ENCODE data around the gene ABI3BP. TPM values are rescaled to one million over a fixed set of nuclear protein-coding genes. Genes with fewer than 3 reads are reported as not detected.

Gene ABI3BP
- total RNA-seq, 1 experiment from 2014 or later, result 3.1 TPM

- Mint-ChIP-seq H3K27ac (ENCODE audit: low read depth, unreplicated experiment) (no peak overlapping the region), H3K4me1 (ENCODE audit: insufficient read depth, unreplicated experiment) (no peaks in the 10 kb centered on the region), H3K9me3 (ENCODE audit: unreplicated experiment) (no peaks in the 10 kb centered on the region), H3K4me3 (ENCODE audit: unreplicated experiment) (no peak overlapping the region), H3K27me3 (ENCODE audit: insufficient read depth, unreplicated experiment) (no peaks in the 10 kb centered on the region), H3K36me3 (ENCODE audit: insufficient read depth, unreplicated experiment) (no peaks in the 10 kb centered on the region)
- POLR2A ChIA-PET, result interaction anchor here (0.7 kb wide), 1 partner anchor 161 kb away, joined by 4 read pairs; no protein-coding TSS in a partner anchor
- TF ChIP-seq CTCF (IDR thresholded peaks at IDR 0.05; ENCODE audit: unreplicated experiment), result no peak
- BruUV-seq (replicated peaks), result no TSS peak
- CTCF ChIA-PET, result no interaction called here
- intact Hi-C loops (cut with micrococcal nuclease), result no loop called here
- no peak for DNase-seq (ENCODE audit: unreplicated experiment)
Observed at GRCh38 chr3:100864471-100865250, 128.6 kb downstream of the ABI3BP start.

GRCh38 chr3:100857863-100858262 is 135.4 kb downstream of the ABI3BP start:
- Mint-ChIP-seq H3K9me3 (ENCODE audit: unreplicated experiment) (no peaks in the 10 kb centered on the region), H3K36me3 (ENCODE audit: insufficient read depth, unreplicated experiment) (no peaks in the 10 kb centered on the region), H3K27ac (ENCODE audit: low read depth, unreplicated experiment) (no peak overlapping the region), H3K27me3 (ENCODE audit: insufficient read depth, unreplicated experiment) (no peaks in the 10 kb centered on the region), H3K4me3 (ENCODE audit: unreplicated experiment) (no peak overlapping the region), H3K4me1 (ENCODE audit: insufficient read depth, unreplicated experiment) (no peaks in the 10 kb centered on the region)
- no peak for TF ChIP-seq CTCF (IDR thresholded peaks at IDR 0.05; ENCODE audit: unreplicated experiment)
- ChIA-PET CTCF (no interaction called here), POLR2A (no interaction called here)
- DNase-seq (ENCODE audit: unreplicated experiment), result no peak
- BruUV-seq (replicated peaks), result no TSS peak
- intact Hi-C loops (cut with micrococcal nuclease), result no loop called here

- Mint-ChIP-seq H3K9me3 (ENCODE audit: unreplicated experiment) (no peaks in the 10 kb centered on the region), H3K27me3 (ENCODE audit: insufficient read depth, unreplicated experiment) (no peaks in the 10 kb centered on the region), H3K27ac (ENCODE audit: low read depth, unreplicated experiment) (no peak overlapping the region), H3K36me3 (ENCODE audit: insufficient read depth, unreplicated experiment) (no peaks in the 10 kb centered on the region), H3K4me1 (ENCODE audit: insufficient read depth, unreplicated experiment) (no peaks in the 10 kb centered on the region), H3K4me3 (ENCODE audit: unreplicated experiment) (no peak overlapping the region)
- no TSS peak for BruUV-seq (replicated peaks)
- ChIA-PET CTCF (interaction anchor here (0.8 to 1.0 kb wide), 2 partner anchors 18 to 35 kb away, joined by 3 read pairs; no protein-coding TSS in a partner anchor), POLR2A (no interaction called here)
- intact Hi-C loops (cut with micrococcal nuclease), result no loop called here
- DNase-seq (ENCODE audit: unreplicated experiment), result no peak
- no peak for TF ChIP-seq CTCF (IDR thresholded peaks at IDR 0.05; ENCODE audit: unreplicated experiment)
Observed at GRCh38 chr3:100856821-100857220, 136.4 kb downstream of the ABI3BP start.

GRCh38 chr3:100852840-100853239 is 140.4 kb downstream of the ABI3BP start:
- no peak overlapping the region for H3K27ac Mint-ChIP-seq (ENCODE audit: low read depth, unreplicated experiment)
- ChIA-PET CTCF (interaction anchor here (1.3 kb wide), 1 partner anchor 113 kb away, joined by 5 read pairs; no protein-coding TSS in a partner anchor), POLR2A (no interaction called here)
- intact Hi-C loops (cut with micrococcal nuclease), result no loop called here
- no peaks in the 10 kb centered on the region for H3K9me3 Mint-ChIP-seq (ENCODE audit: unreplicated experiment)
- H3K4me1 Mint-ChIP-seq (ENCODE audit: insufficient read depth, unreplicated experiment), result no peaks in the 10 kb centered on the region
- DNase-seq (ENCODE audit: unreplicated experiment), result no peak
- TF ChIP-seq CTCF (IDR thresholded peaks at IDR 0.05; ENCODE audit: unreplicated experiment), result no peak
- H3K27me3 Mint-ChIP-seq (ENCODE audit: insufficient read depth, unreplicated experiment), result no peaks in the 10 kb centered on the region
- H3K4me3 Mint-ChIP-seq (ENCODE audit: unreplicated experiment), result no peak overlapping the region
- H3K36me3 Mint-ChIP-seq (ENCODE audit: insufficient read depth, unreplicated experiment), result no peaks in the 10 kb centered on the region
- BruUV-seq (replicated peaks), result no TSS peak
